HepG2 (cell line): ENCODE measurements around the gene MPI. TPM values are rescaled to one million over a fixed set of nuclear protein-coding genes. Genes with fewer than 3 reads are reported as not detected.

Source experiments
- BRD4 ChIP-seq: sonication (generic); formaldehyde crosslinking; IDR thresholded peaks from 2 replicates; pipeline ENCODE4 v1.4.0; 2020; ENCODE audit warnings: missing genetic modification reagents
- ETV6 ChIP-seq: sonication (generic); formaldehyde crosslinking; conservative IDR thresholded peaks from 2 replicates; pipeline ENCODE4 v1.4.0; 2020; ENCODE audit warnings: missing genetic modification reagents
- LRRFIP1 ChIP-seq: sonication (generic); formaldehyde crosslinking; conservative IDR thresholded peaks from 2 replicates; pipeline ENCODE4 v1.4.0; 2020; ENCODE audit warnings: missing genetic modification reagents
- MIER3 ChIP-seq: IDR thresholded peaks from 2 replicates; pipeline ENCODE4 v1.6.1; 2016; ENCODE audit warnings: missing compliant biosample characterization, borderline replicate concordance
- NFATC3 ChIP-seq: sonication (generic); formaldehyde crosslinking; IDR thresholded peaks from 2 replicates; pipeline ENCODE4 v1.5.1; 2020; ENCODE audit warnings: mild to moderate bottlenecking, missing genetic modification reagents
- RNF219 ChIP-seq: sonication (generic); formaldehyde crosslinking; IDR thresholded peaks from 2 replicates; pipeline ENCODE4 v1.5.0; 2020; ENCODE audit warnings: mild to moderate bottlenecking, missing genetic modification reagents
- SETDB1 ChIP-seq: sonication (generic); formaldehyde crosslinking; IDR thresholded peaks from 2 replicates; pipeline ENCODE4 v1.5.1; 2020; ENCODE audit warnings: missing genetic modification reagents, mild to moderate bottlenecking, borderline replicate concordance
- SMARCC2 ChIP-seq: fragments of 450-650 bp; IDR thresholded peaks from 2 replicates; pipeline ENCODE4 v1.6.1; 2017; ENCODE audit warnings: antibody characterized with exemption, mild to moderate bottlenecking
- SOX6 ChIP-seq, 2 experiments: fragments of 450-650 bp in 1 of 2; sonication (generic) in 1 of 2; formaldehyde crosslinking in 1 of 2; IDR thresholded peaks; 2 replicates each; pipeline versions ENCODE4 v1.4.0 to v1.6.1; 2017 to 2020; ENCODE audit warnings: antibody characterized with exemption in 1 of 2, mild to moderate bottlenecking in 1 of 2, missing genetic modification reagents in 1 of 2
- SP5 ChIP-seq: IDR thresholded peaks from 2 replicates; pipeline ENCODE4 v1.6.1; 2016; ENCODE audit warnings: low read depth, borderline replicate concordance
- TBL1XR1 ChIP-seq: fragments of 150-350 bp; IDR thresholded peaks from 2 replicates; pipeline ENCODE4 v1.6.1; 2014; ENCODE audit warnings: borderline replicate concordance, low read length; ENCODE audit not compliant: partially characterized antibody
- ZC3H4 ChIP-seq: sonication (generic); formaldehyde crosslinking; IDR thresholded peaks from 2 replicates; pipeline ENCODE4 v1.4.0; 2020; ENCODE audit warnings: missing genetic modification reagents, borderline replicate concordance
- ZNF468 ChIP-seq: sonication (generic); formaldehyde crosslinking; IDR thresholded peaks from 2 replicates; pipeline ENCODE4 v1.8.0; 2022; ENCODE audit warnings: mild to moderate bottlenecking, moderate library complexity, missing genetic modification reagents
- ZNF816 ChIP-seq: sonication (generic); formaldehyde crosslinking; IDR thresholded peaks from 2 replicates; pipeline ENCODE4 v1.8.0; 2022; ENCODE audit warnings: missing genetic modification reagents, mild to moderate bottlenecking, borderline replicate concordance
- ZNF891 ChIP-seq: sonication (generic); formaldehyde crosslinking; IDR thresholded peaks from 2 replicates; pipeline ENCODE4 v1.5.0; 2020; ENCODE audit warnings: mild to moderate bottlenecking, missing genetic modification reagents
- polyA plus RNA-seq, 8 experiments: library from polyadenylated mRNA; depleted of rRNA in 3 of 8; stranded (reverse) in 7 of 8; unstranded in 1 of 8; fragments of >200 nt; fragmentation: Illumina TruSeq in 4 of 8; extraction: Trizol in 4 of 8; gene quantifications; 2 replicates each; pipeline versions ENCODE4 v1.2.1 to v1.2.3, GENCODE V29; 2011 to 2016; ENCODE audit warnings: low read depth in 4 of 8, missing spikeins in 1 of 8, mixed read lengths in 1 of 8; ENCODE audit not compliant: insufficient read depth in 1 of 8
- total RNA-seq, 5 experiments: library from RNA; depleted of rRNA; stranded (reverse); fragments of >200 nt; fragmentation: Illumina TruSeq; extraction: Trizol; gene quantifications; 2 replicates each; pipeline ENCODE4 v1.2.3, GENCODE V29; 2016; ENCODE audit warnings: low read depth in 1 of 5
- TF ChIP-seq, protein P1 (sequence below): sonication (generic); formaldehyde crosslinking; IDR thresholded peaks from 2 replicates; pipeline ENCODE4 v1.4.0; 2020; ENCODE audit warnings: missing genetic modification reagents
- TF ChIP-seq, protein P2 (sequence below): sonication (generic); formaldehyde crosslinking; IDR thresholded peaks from 2 replicates; pipeline ENCODE4 v1.5.0; 2020; ENCODE audit warnings: missing genetic modification reagents, mild to moderate bottlenecking, borderline replicate concordance
- TF ChIP-seq, protein P3 (sequence below): sonication (generic); formaldehyde crosslinking; IDR thresholded peaks from 2 replicates; pipeline ENCODE4 v1.8.1; 2023; ENCODE audit warnings: mild to moderate bottlenecking, missing genetic modification reagents, borderline replicate concordance

MPI gene
- total and polyA plus RNA-seq, 2 of the 13 experiments (the other 11 are each of a cell fraction or from before 2014, with no cell fraction given), result 36.9 to 63.5 TPM

GRCh38 chr15:74937590-74938371, 47.9 kb downstream of the MPI start, which contains the start of gene COX5A (continued):
- TF ChIP-seq, protein P1, sequence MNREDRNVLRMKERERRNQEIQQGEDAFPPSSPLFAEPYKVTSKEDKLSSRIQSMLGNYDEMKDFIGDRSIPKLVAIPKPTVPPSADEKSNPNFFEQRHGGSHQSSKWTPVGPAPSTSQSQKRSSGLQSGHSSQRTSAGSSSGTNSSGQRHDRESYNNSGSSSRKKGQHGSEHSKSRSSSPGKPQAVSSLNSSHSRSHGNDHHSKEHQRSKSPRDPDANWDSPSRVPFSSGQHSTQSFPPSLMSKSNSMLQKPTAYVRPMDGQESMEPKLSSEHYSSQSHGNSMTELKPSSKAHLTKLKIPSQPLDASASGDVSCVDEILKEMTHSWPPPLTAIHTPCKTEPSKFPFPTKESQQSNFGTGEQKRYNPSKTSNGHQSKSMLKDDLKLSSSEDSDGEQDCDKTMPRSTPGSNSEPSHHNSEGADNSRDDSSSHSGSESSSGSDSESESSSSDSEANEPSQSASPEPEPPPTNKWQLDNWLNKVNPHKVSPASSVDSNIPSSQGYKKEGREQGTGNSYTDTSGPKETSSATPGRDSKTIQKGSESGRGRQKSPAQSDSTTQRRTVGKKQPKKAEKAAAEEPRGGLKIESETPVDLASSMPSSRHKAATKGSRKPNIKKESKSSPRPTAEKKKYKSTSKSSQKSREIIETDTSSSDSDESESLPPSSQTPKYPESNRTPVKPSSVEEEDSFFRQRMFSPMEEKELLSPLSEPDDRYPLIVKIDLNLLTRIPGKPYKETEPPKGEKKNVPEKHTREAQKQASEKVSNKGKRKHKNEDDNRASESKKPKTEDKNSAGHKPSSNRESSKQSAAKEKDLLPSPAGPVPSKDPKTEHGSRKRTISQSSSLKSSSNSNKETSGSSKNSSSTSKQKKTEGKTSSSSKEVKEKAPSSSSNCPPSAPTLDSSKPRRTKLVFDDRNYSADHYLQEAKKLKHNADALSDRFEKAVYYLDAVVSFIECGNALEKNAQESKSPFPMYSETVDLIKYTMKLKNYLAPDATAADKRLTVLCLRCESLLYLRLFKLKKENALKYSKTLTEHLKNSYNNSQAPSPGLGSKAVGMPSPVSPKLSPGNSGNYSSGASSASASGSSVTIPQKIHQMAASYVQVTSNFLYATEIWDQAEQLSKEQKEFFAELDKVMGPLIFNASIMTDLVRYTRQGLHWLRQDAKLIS (CRISPR knock-in tag), result peak; percentile 72; the same call in 1 of the 2 replicates
- TF ChIP-seq SETDB1, result no peak
- TF ChIP-seq BRD4 (CRISPR knock-in tag), result no peak
- TF ChIP-seq SOX6 (IDR thresholded peaks at IDR 0.05), result no peak
- no peak; the same call in 1 of the 2 replicates for TF ChIP-seq SOX6 (CRISPR knock-in tag; IDR thresholded peaks at IDR 0.05)
- no peak for TF ChIP-seq TBL1XR1
- TF ChIP-seq LRRFIP1 (CRISPR knock-in tag), result no peak
- peak; percentile 77 for TF ChIP-seq SP5 (CRISPR knock-in tag)
- peak; percentile 44; the same call in 1 of the 2 replicates for TF ChIP-seq MIER3 (CRISPR knock-in tag)
- TF ChIP-seq, protein P2, sequence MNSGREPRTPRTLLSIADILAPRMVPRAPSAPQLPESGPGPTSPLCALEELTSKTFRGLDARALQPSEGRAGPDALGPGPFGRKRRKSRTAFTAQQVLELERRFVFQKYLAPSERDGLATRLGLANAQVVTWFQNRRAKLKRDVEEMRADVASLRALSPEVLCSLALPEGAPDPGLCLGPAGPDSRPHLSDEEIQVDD (CRISPR knock-in tag), result no peak; the same call in 1 of the 2 replicates
- no peak; the same call in 1 of the 2 replicates for TF ChIP-seq ZC3H4 (CRISPR knock-in tag)
- TF ChIP-seq RNF219 (CRISPR knock-in tag), result no peak
- no peak for TF ChIP-seq NFATC3
- TF ChIP-seq SMARCC2, result no peak
- TF ChIP-seq ZNF468 (CRISPR knock-in tag), result no peak; the same call in 1 of the 2 replicates
- no peak for TF ChIP-seq ZNF891 (CRISPR knock-in tag)
- peak; percentile 34; the same call in 1 of the 2 replicates for TF ChIP-seq ZNF816 (CRISPR knock-in tag)
- peak; percentile 85 for TF ChIP-seq ETV6 (CRISPR knock-in tag)
- TF ChIP-seq, protein P3, sequence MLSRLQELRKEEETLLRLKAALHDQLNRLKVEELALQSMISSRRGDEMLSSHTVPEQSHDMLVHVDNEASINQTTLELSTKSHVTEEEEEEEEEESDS (CRISPR knock-in tag), result no peak
